NT2/D1 (cell line): ENCODE data around the gene PPM1L.
"Not testable (repeated sequence)": the region's sequence is repeated elsewhere in the genome, so short reads cannot be mapped to it uniquely, and the experiment has no call there.

Experiments used
- DNase-seq: peaks from one replicate; pipeline ENCODE4 v3.0.0-alpha.2; 2011; ENCODE audit warnings: low read depth, low spot score
- H3K27me3 ChIP-seq: 2 replicates; pipeline ENCODE4 v1.6.0; 2011; ENCODE audit warnings: mild to moderate bottlenecking; ENCODE audit not compliant: insufficient read length, insufficient read depth
- H3K36me3 ChIP-seq: 2 replicates; pipeline ENCODE4 v1.6.1; 2011; ENCODE audit warnings: mild to moderate bottlenecking, low read length, mixed read lengths; ENCODE audit not compliant: insufficient read depth, insufficient read length
- H3K4me1 ChIP-seq: 2 replicates; pipeline ENCODE4 v1.5.1; 2011; ENCODE audit not compliant: insufficient read depth, insufficient read length
- H3K4me3 ChIP-seq: 2 replicates; pipeline ENCODE4 v1.5.1; 2011; ENCODE audit warnings: low read depth; ENCODE audit not compliant: insufficient read length
- H3K9ac ChIP-seq: 2 replicates; pipeline ENCODE4 v1.6.0; 2011; ENCODE audit warnings: low read depth; ENCODE audit not compliant: insufficient read length
- H3K9me3 ChIP-seq: 2 replicates; pipeline ENCODE4 v1.5.1; 2011; ENCODE audit warnings: mild to moderate bottlenecking, low read length; ENCODE audit not compliant: insufficient read depth
- SUZ12 ChIP-seq: IDR thresholded peaks from 2 replicates; pipeline ENCODE4 v1.6.1; 2011; ENCODE audit not compliant: insufficient read length, insufficient read depth; ENCODE audit errors: extremely low read depth
- YY1 ChIP-seq: IDR thresholded peaks from 2 replicates; pipeline ENCODE4 v1.6.1; 2011; ENCODE audit not compliant: insufficient read length, insufficient read depth
- ZNF274 ChIP-seq: IDR thresholded peaks from 2 replicates; pipeline ENCODE4 v1.6.1; 2011; ENCODE audit warnings: mild to moderate bottlenecking, low read depth, low read length

The PPM1L gene

GRCh38 chr3:160755776-160756304, at the start of gene PPM1L:
Gene PPM1L, plus strand, starts transcription at chr3:160756231.
- H3K9ac ChIP-seq: peak within 1 kb of the TSS; percentile 87
- TF ChIP-seq ZNF274: no peak
- TF ChIP-seq YY1: no peak
- TF ChIP-seq SUZ12: no peak
- peaks cover 33% of the 10 kb centered on the region for H3K27me3 ChIP-seq
- H3K9me3 ChIP-seq: no peaks in the 10 kb centered on the region
- no peaks in the 10 kb centered on the region for H3K36me3 ChIP-seq
- peak within 1 kb of the TSS; percentile 78 for H3K4me3 ChIP-seq
- no peak for DNase-seq
- H3K4me1 ChIP-seq: peaks cover 3% of the 10 kb centered on the region

GRCh38 chr3:160707187-160707794, 48.7 kb upstream of the PPM1L start:
- Histone ChIP-seq H3K4me1 (no peaks in the 10 kb centered on the region), H3K4me3 (no peak overlapping the region), H3K36me3 (no peaks in the 10 kb centered on the region), H3K9ac (no peak overlapping the region), H3K27me3 (no peaks in the 10 kb centered on the region), H3K9me3 (no peaks in the 10 kb centered on the region)
- TF ChIP-seq SUZ12 (no peak), ZNF274 (no peak), YY1 (no peak)
- DNase-seq: peak; percentile 25

GRCh38 chr3:160709477-160710182, 46.4 kb upstream of the PPM1L start:
- no peak for DNase-seq
- Histone ChIP-seq H3K9ac (no peak overlapping the region), H3K4me1 (no peaks in the 10 kb centered on the region), H3K36me3 (no peaks in the 10 kb centered on the region), H3K27me3 (no peaks in the 10 kb centered on the region), H3K4me3 (no peak overlapping the region), H3K9me3 (no peaks in the 10 kb centered on the region)
- no peak for TF ChIP-seq ZNF274
- TF ChIP-seq YY1: no peak
- no peak for TF ChIP-seq SUZ12

GRCh38 chr3:160713144-160713543, 42.9 kb upstream of the PPM1L start:
- H3K9me3 ChIP-seq, H3K4me3 ChIP-seq, H3K9ac ChIP-seq, H3K27me3 ChIP-seq, H3K4me1 ChIP-seq, DNase-seq, H3K36me3 ChIP-seq: not testable (repeated sequence)

- no peaks in the 10 kb centered on the region for H3K9me3 ChIP-seq
- DNase-seq: no peak
- H3K4me1 ChIP-seq: no peaks in the 10 kb centered on the region
- no peak overlapping the region for H3K9ac ChIP-seq
- TF ChIP-seq ZNF274 (no peak), SUZ12 (no peak), YY1 (no peak)
- H3K27me3 ChIP-seq: no peaks in the 10 kb centered on the region
- no peak overlapping the region for H3K4me3 ChIP-seq
- no peaks in the 10 kb centered on the region for H3K36me3 ChIP-seq
Measured at GRCh38 chr3:160719710-160720109, 36.3 kb upstream of the PPM1L start.

- Histone ChIP-seq H3K27me3 (no peaks in the 10 kb centered on the region), H3K9me3 (no peaks in the 10 kb centered on the region), H3K4me3 (no peak overlapping the region), H3K36me3 (no peaks in the 10 kb centered on the region), H3K9ac (no peak overlapping the region), H3K4me1 (no peaks in the 10 kb centered on the region)
- DNase-seq: no peak
- TF ChIP-seq SUZ12 (no peak), YY1 (no peak), ZNF274 (no peak)
Measured at GRCh38 chr3:160720123-160720746, 35.8 kb upstream of the PPM1L start.

GRCh38 chr3:160722331-160722730, 33.7 kb upstream of the PPM1L start:
- Histone ChIP-seq H3K36me3 (no peaks in the 10 kb centered on the region), H3K4me3 (no peak overlapping the region), H3K4me1 (no peaks in the 10 kb centered on the region), H3K9me3 (no peaks in the 10 kb centered on the region), H3K9ac (no peak overlapping the region), H3K27me3 (no peaks in the 10 kb centered on the region)
- DNase-seq: no peak
- TF ChIP-seq YY1: no peak
- no peak for TF ChIP-seq SUZ12
- TF ChIP-seq ZNF274: no peak
